ENCODE measurements around the gene CAMK1G. TPM values are rescaled to one million over a fixed set of nuclear protein-coding genes. Genes with fewer than 3 reads are reported as not detected.

Gene CAMK1G
- total RNA-seq, 1 experiment from 2014 or later, result not detected

DNA sequence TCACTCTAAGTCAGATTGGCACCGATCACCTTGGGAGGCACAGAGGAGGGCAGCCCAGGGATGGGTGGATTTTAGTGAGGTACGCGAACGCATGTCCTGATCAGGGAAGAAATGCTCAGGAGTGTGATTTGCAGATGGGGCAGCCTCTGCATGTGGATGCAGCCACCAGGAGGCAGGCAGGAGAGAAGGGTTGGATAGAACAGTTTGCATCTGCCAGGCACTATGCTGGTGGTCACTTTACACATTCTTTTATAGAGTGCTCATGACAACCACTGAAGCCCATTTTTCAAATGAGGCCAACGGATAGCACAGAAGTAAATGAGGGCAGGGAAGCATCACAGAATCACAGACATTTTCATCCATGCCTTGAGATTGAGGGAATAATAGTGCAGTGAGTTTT is 63.0 kb downstream of the CAMK1G start:
- Mint-ChIP-seq H3K4me1 (ENCODE audit: low read depth, unreplicated experiment) (peaks cover 38% of the 10 kb centered on the region), H3K36me3 (ENCODE audit: insufficient read depth, unreplicated experiment) (peaks cover 88% of the 10 kb centered on the region), H3K4me3 (ENCODE audit: unreplicated experiment) (no peak overlapping the region), H3K27ac (ENCODE audit: unreplicated experiment) (peak overlapping the region; percentile 15), H3K27me3 (ENCODE audit: insufficient read depth, unreplicated experiment) (no peaks in the 10 kb centered on the region), H3K9me3 (ENCODE audit: unreplicated experiment) (no peaks in the 10 kb centered on the region)
- TF ChIP-seq, protein P1, sequence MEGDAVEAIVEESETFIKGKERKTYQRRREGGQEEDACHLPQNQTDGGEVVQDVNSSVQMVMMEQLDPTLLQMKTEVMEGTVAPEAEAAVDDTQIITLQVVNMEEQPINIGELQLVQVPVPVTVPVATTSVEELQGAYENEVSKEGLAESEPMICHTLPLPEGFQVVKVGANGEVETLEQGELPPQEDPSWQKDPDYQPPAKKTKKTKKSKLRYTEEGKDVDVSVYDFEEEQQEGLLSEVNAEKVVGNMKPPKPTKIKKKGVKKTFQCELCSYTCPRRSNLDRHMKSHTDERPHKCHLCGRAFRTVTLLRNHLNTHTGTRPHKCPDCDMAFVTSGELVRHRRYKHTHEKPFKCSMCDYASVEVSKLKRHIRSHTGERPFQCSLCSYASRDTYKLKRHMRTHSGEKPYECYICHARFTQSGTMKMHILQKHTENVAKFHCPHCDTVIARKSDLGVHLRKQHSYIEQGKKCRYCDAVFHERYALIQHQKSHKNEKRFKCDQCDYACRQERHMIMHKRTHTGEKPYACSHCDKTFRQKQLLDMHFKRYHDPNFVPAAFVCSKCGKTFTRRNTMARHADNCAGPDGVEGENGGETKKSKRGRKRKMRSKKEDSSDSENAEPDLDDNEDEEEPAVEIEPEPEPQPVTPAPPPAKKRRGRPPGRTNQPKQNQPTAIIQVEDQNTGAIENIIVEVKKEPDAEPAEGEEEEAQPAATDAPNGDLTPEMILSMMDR (IDR thresholded peaks at IDR 0.05; ENCODE audit: insufficient read depth in 1 of 2, low read depth in 1 of 2, low read length in 1 of 2, severe bottlenecking in 1 of 2, unreplicated experiment in 1 of 2), result peak; percentile 34 to 51
- DNase-seq, result no peak
- CTCF ChIA-PET, result no interaction called here
- peaks cover 49% of the 10 kb centered on the region for H3K4me1 ChIP-seq
- intact Hi-C loops (cut with micrococcal nuclease; ENCODE audit: unreplicated experiment), result loop anchor here (1.0 kb wide), 1 partner anchor 47 kb away; no protein-coding TSS in a partner anchor
- no peaks in the 10 kb centered on the region for H3K27me3 ChIP-seq (replicated peaks; ENCODE audit: control insufficient read depth, insufficient read depth, low read length)
- H3K4me3 ChIP-seq (ENCODE audit: low read depth, low read length), result no peak overlapping the region
- BruUV-seq (replicated peaks), result no TSS peak
- POLR2A ChIA-PET, result no interaction called here
- peaks cover 14% of the 10 kb centered on the region for H3K36me3 ChIP-seq (ENCODE audit: control insufficient read depth, insufficient read depth, low read length)
- no peaks in the 10 kb centered on the region for H3K9me3 ChIP-seq

DNA sequence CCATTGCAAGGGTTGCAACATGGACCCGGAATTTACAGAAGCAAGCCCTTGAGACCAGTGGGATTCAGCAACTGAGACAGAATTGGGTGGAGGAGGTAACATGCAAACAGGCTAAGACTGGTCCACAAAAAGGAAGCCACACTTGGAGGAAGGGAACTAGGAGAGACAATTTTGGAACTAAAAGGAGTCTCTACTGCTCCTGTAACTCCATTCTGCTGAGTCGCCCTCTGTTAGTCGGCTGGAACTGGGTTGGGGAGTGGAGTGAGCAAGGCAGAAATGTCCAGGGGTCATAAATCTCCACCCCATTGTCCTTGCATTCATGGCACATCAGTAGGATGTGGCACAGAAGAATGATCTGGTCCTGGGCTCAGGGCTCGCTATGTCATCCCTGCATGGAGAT is 63.6 kb downstream of the CAMK1G start:
- Histone ChIP-seq H3K4me3 (ENCODE audit: low read depth, low read length) (no peak overlapping the region), H3K36me3 (ENCODE audit: control insufficient read depth, insufficient read depth, low read length) (peaks cover 12% of the 10 kb centered on the region), H3K4me1 (peaks cover 49% of the 10 kb centered on the region), H3K27me3 (replicated peaks; ENCODE audit: control insufficient read depth, insufficient read depth, low read length) (no peaks in the 10 kb centered on the region), H3K9me3 (no peaks in the 10 kb centered on the region)
- TF ChIP-seq, protein P1 (IDR thresholded peaks at IDR 0.05; ENCODE audit: insufficient read depth in 1 of 2, low read depth in 1 of 2, low read length in 1 of 2, severe bottlenecking in 1 of 2, unreplicated experiment in 1 of 2), result no peak
- intact Hi-C loops (cut with micrococcal nuclease; ENCODE audit: unreplicated experiment), result no loop called here
- Mint-ChIP-seq H3K4me1 (ENCODE audit: low read depth, unreplicated experiment) (peaks cover 41% of the 10 kb centered on the region), H3K9me3 (ENCODE audit: unreplicated experiment) (no peaks in the 10 kb centered on the region), H3K27ac (ENCODE audit: unreplicated experiment) (peak overlapping the region; percentile 15), H3K36me3 (ENCODE audit: insufficient read depth, unreplicated experiment) (peaks cover 84% of the 10 kb centered on the region), H3K4me3 (ENCODE audit: unreplicated experiment) (no peak overlapping the region), H3K27me3 (ENCODE audit: insufficient read depth, unreplicated experiment) (no peaks in the 10 kb centered on the region)
- no TSS peak for BruUV-seq (replicated peaks)
- no peak for DNase-seq
- CTCF ChIA-PET, result no interaction called here
- POLR2A ChIA-PET, result no interaction called here

GRCh38 chr1:209648346-209648745 is 64.8 kb downstream of the CAMK1G start:
- POLR2A ChIA-PET, result interaction anchor here (0.6 kb wide), 1 partner anchor 158 kb away, joined by 8 read pairs; no protein-coding TSS in a partner anchor
- no peak overlapping the region for H3K4me3 ChIP-seq (ENCODE audit: low read depth, low read length)

More at GRCh38 chr1:209648346-209648745, 64.8 kb downstream of the CAMK1G start:
- TF ChIP-seq, protein P1 (IDR thresholded peaks at IDR 0.05; ENCODE audit: insufficient read depth in 1 of 2, low read depth in 1 of 2, low read length in 1 of 2, severe bottlenecking in 1 of 2, unreplicated experiment in 1 of 2), result no peak
- Mint-ChIP-seq H3K36me3 (ENCODE audit: insufficient read depth, unreplicated experiment) (peaks cover 79% of the 10 kb centered on the region), H3K9me3 (ENCODE audit: unreplicated experiment) (no peaks in the 10 kb centered on the region), H3K4me1 (ENCODE audit: low read depth, unreplicated experiment) (peaks cover 41% of the 10 kb centered on the region), H3K27me3 (ENCODE audit: insufficient read depth, unreplicated experiment) (no peaks in the 10 kb centered on the region), H3K27ac (ENCODE audit: unreplicated experiment) (peak overlapping the region; percentile 65), H3K4me3 (ENCODE audit: unreplicated experiment) (no peak overlapping the region)
- Histone ChIP-seq H3K4me1 (peaks cover 51% of the 10 kb centered on the region), H3K27me3 (replicated peaks; ENCODE audit: control insufficient read depth, insufficient read depth, low read length) (no peaks in the 10 kb centered on the region), H3K9me3 (no peaks in the 10 kb centered on the region), H3K36me3 (ENCODE audit: control insufficient read depth, insufficient read depth, low read length) (peaks cover 11% of the 10 kb centered on the region)
- no peak for DNase-seq
- no TSS peak for BruUV-seq (replicated peaks)
- CTCF ChIA-PET, result no interaction called here
- intact Hi-C loops (cut with micrococcal nuclease; ENCODE audit: unreplicated experiment), result no loop called here

All from Caco-2 (cell line).